HG02884 (cell line): ENCODE measurements around the gene DPYD.

Experiments
- ATAC-seq: cut with Tn5 transposase; IDR thresholded peaks from one replicate; pipeline ENCODE4 v1.9.1; 2021; ENCODE audit warnings: mild to moderate bottlenecking, moderate library complexity; ENCODE audit not compliant: unreplicated experiment

The DPYD gene

DNA sequence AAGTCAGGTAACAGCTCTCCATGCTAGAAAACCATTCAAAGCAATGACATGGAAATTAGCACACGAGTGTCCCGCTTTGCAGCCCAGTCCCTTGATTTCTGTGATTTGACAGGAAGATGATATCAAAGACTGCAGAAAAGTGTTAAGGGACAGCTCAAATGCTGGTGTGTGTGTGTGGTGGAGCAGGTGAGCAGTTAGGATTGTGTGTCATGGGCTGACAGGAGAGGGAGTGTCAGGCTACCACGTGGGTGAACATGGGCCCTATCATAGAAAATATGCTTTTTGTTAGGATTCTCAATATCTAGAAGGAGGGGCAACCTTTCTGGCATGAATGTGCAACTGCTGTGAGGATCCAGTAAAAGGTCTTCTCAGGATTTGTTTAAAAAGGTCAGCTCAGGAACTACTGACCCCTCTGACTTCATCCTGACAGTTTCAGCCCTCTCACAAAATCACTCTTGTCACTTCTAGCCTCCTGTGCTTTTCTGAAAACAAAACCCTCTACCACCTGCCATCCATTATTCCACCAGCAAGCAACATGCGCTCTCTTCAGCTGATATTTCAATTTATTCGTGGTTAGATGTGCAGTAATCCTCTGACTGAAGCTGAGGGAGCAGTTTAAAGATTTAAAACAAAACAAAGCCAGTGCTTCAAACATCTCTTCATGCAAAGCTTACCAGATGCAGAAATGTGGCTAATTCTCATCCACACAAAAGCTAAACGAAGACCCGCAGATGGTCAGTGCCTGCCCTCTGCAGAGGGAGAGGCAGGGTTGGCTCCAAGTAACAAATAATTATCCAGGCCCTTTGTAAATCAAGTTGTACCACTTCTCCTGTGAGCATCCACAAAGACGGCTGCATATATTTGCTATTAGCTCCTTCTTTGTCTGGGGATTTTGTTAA lies 801.3 kb downstream of the DPYD start:
- ATAC-seq, result no peak

DNA sequence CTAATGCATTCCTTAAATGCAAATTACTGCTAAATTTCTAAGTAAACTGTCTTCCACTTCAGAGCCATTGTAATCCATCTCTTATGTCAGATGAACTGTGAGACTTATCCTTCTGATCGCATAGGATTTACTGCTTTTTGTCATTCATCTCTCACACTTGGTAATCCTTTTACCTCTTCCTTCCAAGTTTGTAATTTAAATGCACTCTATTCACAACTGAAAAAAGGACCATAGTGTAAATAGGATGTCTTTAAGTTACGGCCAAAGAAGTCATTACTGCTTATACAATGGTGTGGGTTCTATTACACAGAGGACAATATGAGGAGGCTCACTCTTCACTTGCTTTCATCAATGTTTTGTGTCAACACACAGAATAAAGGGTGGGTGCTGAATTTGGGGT lies 806.0 kb downstream of the DPYD start:
- ATAC-seq, result no peak

DNA sequence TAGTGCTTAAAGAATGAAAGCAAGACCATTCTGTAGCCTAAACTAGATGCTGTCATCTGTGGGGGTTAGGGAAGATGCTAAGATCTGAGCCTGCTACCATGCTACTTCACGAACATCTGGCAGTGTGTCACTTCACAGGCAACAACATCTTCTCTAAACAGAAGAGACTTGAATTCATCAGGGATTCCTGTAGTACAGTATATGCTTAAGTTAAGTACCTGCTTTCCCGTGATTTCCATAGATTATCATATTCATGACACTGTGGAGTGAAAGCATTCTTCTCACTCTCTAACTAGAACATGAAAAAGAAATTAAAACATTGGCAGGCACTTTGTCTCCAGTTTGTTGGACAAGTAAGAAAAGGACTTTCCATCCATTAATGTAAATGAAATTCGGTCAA lies 808.4 kb downstream of the DPYD start:
- ATAC-seq, result no peak

DNA sequence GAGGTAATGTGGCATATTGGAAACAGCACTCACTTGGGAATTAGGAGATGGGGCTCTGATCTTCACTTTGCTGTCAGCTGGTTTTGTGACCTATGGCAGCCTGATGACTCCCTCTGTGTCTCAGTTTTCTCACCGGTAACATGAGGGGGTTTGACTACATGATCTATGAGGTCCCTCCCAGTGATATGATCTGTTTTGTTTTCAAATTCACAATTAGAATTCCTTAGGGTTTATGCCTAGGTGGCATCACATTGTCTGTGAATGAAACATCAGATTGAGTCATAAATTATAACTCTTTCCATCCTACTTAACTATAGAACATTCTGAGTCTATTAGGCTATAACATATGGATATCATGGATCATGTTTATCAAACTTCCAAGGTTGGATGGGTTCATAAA lies 812.7 kb downstream of the DPYD start:
- no peak for ATAC-seq

DNA sequence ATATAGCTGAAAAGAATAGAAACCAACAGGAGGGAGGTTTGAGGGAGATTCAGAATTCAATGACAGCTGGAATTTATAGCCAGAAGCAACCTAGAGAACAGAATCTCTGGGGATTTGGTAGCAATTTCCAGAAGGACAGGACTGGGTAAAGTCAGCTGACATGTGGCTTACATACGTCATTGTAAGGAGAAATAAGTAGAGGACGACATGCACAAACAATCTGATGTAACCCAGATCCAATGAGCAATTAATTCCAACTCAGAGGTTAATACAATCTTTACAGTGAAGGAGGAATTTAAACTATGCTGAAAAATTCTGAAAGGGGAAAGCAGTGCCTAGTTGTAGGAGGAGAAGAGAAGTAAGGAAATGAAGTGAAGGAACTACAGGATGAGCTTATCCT lies 815.3 kb downstream of the DPYD start:
- no peak for ATAC-seq

DNA sequence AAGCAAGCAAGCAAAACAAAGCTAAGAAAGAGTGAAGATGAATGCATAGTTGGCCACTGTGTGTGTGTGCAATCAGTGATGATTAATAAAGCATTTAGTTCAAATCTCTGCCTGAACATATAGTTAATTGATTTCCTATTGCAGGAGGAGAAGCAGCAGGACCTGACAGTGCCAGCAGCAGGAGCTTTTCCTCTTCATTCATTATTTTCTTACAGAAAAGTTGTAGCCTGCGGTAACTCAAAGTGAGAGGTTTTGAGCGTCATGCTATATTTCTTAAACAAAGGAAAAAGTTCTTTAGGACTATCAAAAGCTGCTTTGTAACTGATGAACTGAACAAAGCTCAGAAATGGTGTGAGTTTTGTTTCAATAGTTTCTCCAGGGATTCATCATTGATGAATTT lies 819.3 kb downstream of the DPYD start:
- ATAC-seq, result no peak

DNA sequence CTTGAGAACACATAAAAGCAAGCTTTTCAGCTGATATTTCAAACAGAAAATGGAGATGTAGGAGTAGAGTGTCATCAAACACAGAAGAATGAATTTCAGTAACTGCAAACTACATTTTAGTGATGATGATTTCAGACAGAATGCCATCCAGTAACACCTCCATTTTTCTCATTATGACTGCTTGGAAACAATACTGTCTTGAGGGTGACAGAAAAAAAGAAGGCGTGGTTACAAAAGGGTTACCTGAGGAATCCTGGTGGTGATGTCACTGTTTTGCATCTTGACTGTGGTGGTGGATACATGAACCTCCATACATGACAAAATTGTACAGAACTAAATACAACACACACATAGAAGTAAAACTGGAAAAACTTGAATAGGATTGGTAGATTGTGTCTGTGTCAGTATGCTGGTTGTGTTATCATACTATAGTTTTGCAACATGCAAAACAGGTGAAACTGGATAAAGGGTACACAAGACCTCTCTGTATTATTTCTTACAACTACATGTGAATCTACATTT lies 823.4 kb downstream of the DPYD start:
- no peak for ATAC-seq

DNA sequence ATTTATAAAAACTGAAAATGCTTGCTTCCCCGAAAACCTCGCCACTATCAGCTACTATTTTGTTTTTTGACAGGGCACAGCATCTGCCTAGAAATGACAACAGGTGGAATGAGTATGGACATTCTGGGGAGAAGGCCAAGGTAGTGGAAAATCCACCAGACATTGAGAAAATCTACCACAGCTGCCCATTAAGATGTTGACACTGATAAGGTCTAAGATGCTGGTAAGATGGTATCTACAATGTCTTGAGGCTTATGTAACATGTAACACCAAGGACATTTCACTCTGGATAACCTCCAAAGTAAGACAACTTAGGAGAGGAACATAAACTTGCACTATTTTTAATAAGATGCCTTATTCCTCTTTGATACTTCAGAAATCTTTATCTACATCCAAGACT lies 825.1 kb downstream of the DPYD start:
- no peak for ATAC-seq

DNA sequence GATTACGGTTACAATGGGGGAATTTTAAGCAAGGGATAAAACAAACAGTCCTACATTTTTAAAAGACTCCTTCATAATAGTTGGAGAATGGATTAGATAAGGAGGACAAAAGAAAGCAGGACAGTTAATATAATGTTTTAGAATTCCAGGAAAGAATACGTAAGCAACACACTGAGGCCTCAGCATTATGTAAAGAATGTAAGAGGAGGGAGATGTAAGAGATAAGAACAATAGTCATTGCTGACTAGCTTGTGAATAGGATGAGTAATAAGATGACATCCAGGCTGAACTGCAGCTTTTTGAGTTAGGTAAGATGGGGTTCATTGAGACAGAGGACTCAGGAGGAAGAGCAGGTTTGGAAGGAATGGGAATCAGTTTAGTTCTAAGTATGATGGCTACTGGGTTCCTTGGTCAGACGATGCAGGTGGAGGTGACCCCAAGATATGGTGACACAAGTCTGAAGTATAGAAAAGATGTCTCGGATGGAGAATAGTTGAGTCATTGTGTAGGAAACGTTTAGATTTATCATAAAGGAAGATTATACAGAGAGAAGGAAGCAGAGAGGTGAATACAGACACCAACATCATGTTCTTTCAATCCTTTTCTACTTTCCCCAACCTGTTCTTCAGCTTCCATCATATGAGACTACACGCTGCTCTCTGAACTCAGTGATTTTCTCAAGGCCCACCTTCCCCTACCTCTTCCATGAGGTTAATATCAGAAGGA lies 826.4 kb downstream of the DPYD start:
- ATAC-seq, result no peak

DNA sequence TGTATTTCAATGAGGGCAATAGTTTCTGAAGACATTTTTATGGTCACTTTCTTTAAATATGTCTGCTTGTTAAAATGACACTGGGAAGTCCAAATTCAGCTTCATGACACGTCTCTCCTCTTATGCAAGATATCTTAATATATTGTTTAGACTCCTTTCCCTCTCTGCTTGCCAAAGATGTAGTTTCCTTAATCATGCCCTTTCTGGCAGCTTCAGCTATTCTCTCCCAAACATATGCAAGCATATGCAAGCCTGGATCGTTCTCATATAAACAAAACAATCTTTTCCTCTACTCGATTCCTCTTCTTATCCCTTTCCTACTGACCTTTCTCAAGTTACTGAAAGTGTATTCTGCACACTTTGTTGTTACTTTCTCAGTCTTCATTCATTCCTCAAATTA lies 827.1 kb downstream of the DPYD start:
- no peak for ATAC-seq

DNA sequence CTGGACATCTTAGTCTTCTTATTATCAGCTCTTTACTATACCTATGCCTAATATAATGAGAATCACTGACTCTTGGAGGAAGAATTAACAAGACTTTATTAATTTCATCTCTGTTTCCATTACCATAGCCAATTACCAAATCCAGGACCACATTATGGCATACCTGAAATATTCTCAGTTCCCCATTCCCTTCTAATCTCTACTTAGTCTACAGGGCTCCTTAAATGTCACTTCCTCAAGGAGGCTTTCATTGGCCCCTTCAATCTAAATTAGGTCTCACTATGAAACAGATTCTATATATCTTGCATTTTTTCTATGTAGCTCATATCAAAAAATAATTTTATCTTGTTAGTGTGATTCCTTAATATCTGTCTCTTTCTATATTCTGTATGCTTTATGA lies 828.0 kb downstream of the DPYD start:
- ATAC-seq, result no peak

DNA sequence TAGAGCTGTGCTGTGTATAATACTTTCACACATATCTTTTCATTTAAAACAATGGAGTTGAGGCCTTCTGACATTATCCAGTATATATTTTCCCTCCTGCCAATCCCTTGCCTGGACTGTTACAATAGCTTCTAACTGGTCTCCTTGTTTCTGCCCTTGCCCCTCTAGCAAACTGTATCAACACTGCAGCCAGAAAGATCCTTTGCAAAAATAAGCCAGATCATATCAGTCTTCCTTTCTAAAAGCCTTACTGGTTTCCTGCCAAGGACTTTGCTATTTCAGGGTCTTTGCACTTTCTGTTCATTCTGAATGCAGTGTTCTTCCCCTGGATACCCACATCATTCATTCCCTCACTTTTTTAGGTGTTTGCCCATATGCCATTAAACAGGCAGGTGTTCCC lies 829.2 kb downstream of the DPYD start:
- no peak for ATAC-seq

DNA sequence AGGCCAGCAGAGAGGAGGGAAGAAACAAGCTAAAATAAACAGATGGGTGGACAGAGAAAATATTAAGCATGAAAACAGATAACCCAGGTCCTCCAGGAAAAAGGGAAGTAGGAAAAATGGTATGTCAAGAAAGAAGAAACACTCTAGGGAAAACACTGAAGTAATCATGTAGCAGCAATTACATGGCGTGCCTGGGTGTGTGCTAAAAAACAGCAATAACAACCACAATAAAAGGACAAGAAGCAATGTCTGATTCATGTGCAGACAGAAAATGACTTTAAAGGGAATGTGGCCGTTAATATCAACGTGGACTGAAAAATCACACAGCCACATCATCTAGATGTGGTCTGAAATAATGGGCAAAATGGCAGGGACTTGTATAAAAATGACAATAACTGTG lies 829.6 kb downstream of the DPYD start:
- no peak for ATAC-seq

DNA sequence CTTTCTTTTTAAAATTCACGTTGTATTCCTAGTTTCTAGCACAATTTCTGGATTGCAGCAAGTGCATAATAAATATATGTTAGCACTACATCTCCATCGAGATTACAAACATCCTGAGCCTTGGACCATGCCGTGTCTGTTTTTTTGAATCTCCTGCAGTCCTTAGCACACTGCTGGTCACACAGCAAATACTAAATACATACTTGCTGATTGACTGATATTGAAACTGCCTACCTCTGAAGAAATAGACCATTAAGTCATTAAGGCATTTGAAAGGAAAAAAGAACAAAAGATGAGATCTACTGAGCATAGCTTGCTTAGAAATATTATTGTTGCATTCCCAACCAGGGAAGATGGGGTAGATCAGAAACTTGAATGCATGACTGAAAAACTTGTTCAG lies 830.1 kb downstream of the DPYD start:
- no peak for ATAC-seq

DNA sequence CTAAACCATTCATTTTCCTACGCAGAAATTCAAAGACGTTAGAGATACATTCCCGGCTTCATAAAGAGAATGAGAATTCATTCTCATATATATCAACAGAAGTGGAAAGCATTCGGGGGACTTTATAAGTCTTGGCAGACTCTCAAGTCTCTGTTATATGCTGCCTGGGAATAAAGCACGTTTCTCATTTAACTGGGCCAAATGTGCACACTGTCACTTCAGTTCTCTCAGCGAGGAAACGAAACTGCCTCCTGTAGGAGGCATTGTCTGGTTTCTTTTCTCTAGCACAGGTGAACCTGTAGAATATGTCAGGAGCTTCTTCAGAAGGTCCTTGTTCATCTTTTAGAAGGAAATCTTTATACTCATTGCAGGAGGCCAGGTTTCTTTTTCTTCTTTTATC lies 831.7 kb downstream of the DPYD start:
- ATAC-seq, result no peak

DNA sequence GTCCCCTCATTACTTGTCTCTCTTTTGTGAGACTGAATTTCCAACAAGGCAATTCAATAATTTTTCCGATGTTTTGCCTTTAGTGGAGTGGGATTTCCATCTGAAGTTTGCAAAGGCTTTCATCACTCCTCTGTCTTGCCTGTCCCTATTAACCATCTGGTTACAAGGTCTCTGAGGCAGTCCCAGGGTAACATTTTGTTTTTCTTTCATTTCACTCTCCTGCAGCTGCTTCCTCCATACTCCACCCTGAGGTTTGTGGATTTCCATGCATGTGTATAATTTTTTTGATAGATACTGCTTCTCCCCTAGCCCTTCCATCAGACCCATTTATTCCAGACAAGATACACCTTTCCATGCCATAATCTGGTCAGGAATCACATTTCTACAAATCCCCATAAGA lies 832.4 kb downstream of the DPYD start:
- no peak for ATAC-seq

DNA sequence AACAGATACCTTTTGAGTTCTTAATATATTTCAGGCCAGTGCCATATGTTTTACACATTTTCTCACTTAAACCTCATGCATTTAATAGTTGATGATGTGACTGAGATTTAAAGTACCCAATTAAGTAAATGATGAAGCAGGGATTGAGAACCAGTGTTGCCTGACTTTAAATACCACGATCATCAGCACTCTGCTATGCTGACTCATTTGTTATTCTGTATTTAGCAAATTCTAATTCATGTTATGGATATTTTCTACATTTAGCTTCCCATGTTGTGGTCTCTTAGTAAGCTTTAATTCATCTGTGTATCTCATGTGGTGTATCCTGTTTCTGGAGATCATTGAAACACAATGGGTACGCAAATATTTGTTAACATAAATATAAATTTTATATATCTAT lies 836.3 kb downstream of the DPYD start:
- ATAC-seq, result no peak

DNA sequence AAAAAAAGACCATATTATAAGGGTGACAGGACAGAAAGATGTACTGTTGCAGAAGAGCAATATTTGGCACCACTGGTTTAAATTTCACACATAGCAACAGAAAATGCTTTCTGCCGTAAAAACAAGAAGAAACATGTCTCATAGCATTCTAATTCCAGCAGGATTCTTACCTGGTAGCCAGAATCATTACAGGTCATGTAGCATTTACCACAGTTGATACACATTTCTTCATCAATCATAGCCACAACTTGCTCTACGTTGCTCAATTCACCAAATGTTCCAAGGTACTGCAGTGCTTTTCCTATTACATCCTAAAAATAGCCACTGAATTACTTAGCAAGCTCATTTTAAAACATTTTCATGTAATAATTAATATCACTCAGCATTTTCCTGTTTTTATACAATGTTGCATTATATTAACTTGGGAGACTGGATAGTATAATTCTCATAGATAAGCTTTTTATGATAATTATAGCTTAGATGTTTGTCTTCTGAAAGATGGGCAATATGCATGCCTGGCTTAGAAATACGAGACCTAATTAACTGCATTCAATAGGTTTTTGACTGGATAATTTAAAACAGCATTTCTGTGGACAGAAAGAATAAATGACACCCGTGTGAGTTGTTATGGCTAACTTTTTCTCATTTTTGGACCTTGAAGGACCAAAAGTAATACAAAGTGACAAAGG lies 838.5 kb downstream of the DPYD start:
- no peak for ATAC-seq

DNA sequence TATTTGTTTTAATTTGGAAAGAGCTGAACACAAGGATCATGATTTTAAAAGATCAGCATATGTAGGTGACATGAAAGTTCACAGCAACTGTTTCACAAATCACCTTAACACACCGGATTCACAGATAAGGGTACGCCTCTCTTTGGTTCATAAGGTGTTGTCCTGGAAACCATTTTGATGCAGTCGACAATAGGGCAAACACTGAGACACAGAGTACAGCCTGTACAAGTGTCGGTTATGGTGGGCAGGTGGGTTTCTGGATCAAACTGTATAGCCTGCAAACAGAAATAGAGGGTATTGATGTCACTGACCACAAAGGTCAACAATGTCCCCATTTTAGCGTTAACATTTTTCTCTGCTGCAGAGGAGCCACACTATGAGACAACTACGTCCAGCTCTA lies 842.0 kb downstream of the DPYD start:
- ATAC-seq, result no peak

DNA sequence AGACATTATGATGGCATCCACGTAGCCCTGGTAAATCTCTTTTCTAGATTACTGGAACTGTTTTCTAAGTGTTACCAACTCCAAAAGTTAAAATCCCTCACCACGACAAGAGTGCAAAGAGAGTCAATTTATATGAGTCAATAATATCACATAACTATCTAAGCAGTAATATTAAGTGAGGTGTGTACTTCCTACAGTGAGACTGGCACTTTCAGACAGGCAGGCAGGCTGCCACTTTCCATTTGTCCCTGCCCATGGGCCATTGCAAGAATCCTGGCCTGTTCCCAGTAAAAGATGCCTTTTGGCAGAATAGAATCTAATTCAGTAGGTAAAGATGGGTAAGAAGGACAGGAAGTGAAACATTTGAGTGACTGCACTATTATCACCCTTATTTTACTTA lies 843.6 kb downstream of the DPYD start:
- ATAC-seq, result no peak

DNA sequence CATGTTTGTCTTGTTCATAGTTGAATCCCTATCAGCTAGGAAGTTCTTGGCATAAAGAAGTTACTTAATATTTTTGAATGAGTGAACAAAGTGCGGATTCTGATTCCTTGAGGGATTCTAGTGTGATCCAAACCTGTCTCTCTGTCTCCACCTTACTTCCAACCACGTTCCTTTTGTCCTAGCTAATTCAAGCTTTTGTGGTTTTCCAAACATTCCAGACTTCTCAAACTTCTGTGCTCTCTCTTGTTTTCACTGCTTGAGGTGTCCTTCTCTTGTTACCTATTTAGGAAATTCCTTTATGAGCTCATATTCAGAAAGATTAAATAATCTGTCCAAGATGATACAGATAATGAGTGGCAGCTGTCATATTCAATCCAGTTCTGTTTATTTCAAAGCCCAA lies 846.1 kb downstream of the DPYD start:
- ATAC-seq, result no peak

DNA sequence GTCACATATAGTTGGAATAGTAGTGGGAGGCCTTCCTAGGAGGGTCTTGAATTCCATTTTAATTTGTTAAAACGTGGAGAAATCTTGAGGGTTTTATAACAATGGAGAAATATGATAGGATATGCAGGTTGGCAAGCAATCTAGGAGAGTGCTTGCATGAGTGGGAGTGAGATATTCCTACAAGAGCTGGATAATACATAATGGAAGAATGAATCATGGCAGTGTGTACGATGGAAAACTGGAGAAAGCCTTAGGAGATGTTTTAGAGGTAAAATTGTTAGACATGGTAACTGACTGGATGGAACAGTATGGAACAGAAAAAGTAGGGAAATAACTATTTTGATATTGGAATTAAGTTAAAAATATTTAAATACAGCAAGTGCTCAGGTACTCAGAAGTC lies 846.9 kb downstream of the DPYD start:
- ATAC-seq, result no peak
